ENCODE measurements around the gene MFSD2B. TPM values are rescaled to one million over a fixed set of nuclear protein-coding genes. Genes with fewer than 3 reads are reported as not detected.

Gene MFSD2B
- total and polyA plus RNA-seq, 8 donors, result 0.12 to 0.61 TPM; not detected in 6

DNA sequence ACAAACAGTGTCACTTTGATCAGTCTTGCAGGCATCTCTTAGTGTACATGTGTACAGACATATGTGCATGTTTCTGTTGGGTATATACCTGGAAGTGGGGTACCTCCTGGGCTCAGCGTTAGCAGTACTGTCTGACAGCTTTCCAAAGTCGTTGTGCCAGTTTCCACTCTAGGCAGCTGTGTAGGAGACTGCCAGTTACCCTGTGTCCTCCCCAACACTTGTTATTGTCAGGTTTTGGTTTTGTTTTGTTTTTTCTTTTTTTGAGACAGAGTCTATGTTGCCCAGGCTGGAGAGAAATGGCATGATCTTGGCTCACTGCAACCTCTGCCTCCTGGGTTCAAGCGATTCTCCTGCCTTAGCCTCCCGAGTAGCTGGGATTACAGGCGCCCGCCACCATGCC is 45.9 kb downstream of the MFSD2B start:
- Histone ChIP-seq H3K27ac (no peak overlapping the region), H3K4me1 (peaks cover 2 to 16% (median 13%) of the 10 kb centered on the region in 4 donors), H3K4me3 (no peak overlapping the region), H3K27me3 (no peaks in the 10 kb centered on the region), H3K9me3 (no peaks in the 10 kb centered on the region), H3K36me3 (peaks cover 0 to 22% (median 15%) of the 10 kb centered on the region in 4 donors)
- WGBS, 5 donors, result 79 to 96% (median 89%) methylated on average over 6 of the region's 6 CpGs
- TF ChIP-seq POLR2A (IDR thresholded peaks at IDR 0.05) (no peak), POLR2AphosphoS5 (IDR thresholded peaks at IDR 0.05) (no peak), EP300 (IDR thresholded peaks at IDR 0.05) (no peak)
- TF ChIP-seq, protein P1, sequence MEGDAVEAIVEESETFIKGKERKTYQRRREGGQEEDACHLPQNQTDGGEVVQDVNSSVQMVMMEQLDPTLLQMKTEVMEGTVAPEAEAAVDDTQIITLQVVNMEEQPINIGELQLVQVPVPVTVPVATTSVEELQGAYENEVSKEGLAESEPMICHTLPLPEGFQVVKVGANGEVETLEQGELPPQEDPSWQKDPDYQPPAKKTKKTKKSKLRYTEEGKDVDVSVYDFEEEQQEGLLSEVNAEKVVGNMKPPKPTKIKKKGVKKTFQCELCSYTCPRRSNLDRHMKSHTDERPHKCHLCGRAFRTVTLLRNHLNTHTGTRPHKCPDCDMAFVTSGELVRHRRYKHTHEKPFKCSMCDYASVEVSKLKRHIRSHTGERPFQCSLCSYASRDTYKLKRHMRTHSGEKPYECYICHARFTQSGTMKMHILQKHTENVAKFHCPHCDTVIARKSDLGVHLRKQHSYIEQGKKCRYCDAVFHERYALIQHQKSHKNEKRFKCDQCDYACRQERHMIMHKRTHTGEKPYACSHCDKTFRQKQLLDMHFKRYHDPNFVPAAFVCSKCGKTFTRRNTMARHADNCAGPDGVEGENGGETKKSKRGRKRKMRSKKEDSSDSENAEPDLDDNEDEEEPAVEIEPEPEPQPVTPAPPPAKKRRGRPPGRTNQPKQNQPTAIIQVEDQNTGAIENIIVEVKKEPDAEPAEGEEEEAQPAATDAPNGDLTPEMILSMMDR (IDR thresholded peaks at IDR 0.05), result no peak
- intact Hi-C loops (cut with DNase I; ENCODE audit: low total_unique reads), result no loop called here
- DNase-seq, result no peak

DNA sequence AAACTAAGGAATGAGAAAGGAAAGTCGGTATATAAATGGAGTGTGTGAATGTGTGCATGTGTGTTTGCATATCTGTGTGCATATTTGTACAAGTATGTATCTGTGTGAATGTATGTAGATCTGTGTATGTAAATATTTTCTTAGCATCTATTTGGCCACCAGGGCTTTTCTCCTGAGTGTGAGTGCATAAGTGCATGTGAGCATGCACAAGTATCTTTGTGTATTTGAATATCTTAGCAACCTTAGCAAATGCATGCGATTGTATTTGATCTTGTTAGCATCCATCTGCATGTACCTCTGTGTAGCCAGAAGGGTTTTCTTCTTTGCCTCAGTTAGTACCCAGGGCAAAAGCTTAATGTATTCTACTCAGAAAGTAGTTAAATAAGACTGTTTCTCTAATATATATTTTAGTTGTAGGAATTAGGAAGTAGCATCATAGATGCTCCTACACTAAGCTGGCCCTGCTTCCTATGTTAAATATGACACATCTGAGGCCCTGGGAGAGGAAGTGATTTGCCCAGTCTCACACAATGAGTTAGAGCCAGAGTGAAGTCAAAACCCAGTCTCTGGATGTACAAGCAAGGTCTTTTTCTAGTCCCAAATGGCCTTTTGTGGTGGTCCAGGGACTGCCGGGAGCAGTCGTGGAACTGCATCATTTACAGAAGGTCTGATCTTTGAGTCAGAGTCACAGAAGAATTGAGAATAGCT is 48.8 kb downstream of the MFSD2B start:
- H3K36me3 ChIP-seq, result peaks cover 0 to 49% (median 32%) of the 10 kb centered on the region in 4 donors
- intact Hi-C loops (cut with DNase I; ENCODE audit: low total_unique reads), result no loop called here
- 71 to 73% (median 72%) methylated on average over 4 of the region's 4 CpGs for WGBS, 5 donors
- H3K27me3 ChIP-seq, result no peaks in the 10 kb centered on the region
- H3K27ac ChIP-seq, result no peak overlapping the region
- TF ChIP-seq EP300 (IDR thresholded peaks at IDR 0.05), result no peak
- TF ChIP-seq POLR2A (IDR thresholded peaks at IDR 0.05), result no peak
- TF ChIP-seq, protein P1 (IDR thresholded peaks at IDR 0.05), result no peak
- no peak for TF ChIP-seq POLR2AphosphoS5 (IDR thresholded peaks at IDR 0.05)
- H3K9me3 ChIP-seq, result no peaks in the 10 kb centered on the region
- H3K4me1 ChIP-seq, result no peaks in the 10 kb centered on the region
- H3K4me3 ChIP-seq, result no peak overlapping the region
- DNase-seq, result no peak

DNA sequence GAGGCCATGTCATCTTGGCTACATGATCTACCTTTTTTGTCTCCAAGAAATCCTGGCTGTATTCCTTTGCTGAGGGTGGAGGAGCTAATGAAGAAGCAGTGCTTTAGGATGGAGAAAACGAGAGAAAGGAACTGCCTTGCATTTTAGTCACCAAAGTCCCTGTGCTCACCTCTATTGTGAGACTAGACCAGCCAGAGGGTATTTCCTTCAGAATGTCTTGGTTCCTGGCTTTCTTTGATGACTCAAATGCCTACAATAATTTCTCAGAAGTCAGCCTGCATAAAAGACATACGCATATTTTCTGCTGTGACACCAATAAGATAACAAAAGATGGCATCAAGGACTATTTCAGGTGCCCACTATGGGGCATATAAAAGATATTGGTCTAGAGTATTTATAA is 55.5 kb downstream of the MFSD2B start:
- TF ChIP-seq POLR2AphosphoS5 (IDR thresholded peaks at IDR 0.05), result no peak
- TF ChIP-seq, protein P1 (IDR thresholded peaks at IDR 0.05), result no peak

DNA sequence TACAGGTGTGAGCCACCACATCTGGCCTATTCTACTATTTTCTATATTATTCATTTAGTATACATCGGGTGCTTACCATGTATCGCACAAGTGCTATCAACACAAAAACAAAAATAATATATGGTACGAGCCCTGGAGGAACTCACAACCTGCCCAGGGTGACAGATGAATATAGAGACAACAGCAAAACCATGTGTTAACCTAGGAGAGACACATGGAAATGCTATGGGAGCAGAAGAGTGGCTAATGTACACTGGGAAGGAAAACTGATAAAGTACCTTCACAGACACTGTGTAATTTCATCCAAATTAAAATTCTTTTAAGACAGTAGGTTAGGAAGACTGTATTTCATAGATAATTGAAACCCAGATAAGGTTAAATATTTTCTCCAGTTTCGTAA is 62.4 kb downstream of the MFSD2B start:
- Histone ChIP-seq H3K27ac (no peak overlapping the region), H3K4me1 (peaks cover 11 to 28% (median 22%) of the 10 kb centered on the region in 4 donors), H3K9me3 (no peaks in the 10 kb centered on the region), H3K4me3 (no peak overlapping the region), H3K36me3 (peaks cover 22 to 73% (median 66%) of the 10 kb centered on the region in 4 donors), H3K27me3 (no peaks in the 10 kb centered on the region)
- intact Hi-C loops (cut with DNase I; ENCODE audit: low total_unique reads), result loop anchor here (10.0 kb wide), 1 partner anchor 147 kb away; the partner anchor contains the start of gene ATAD2B
- TF ChIP-seq EP300 (IDR thresholded peaks at IDR 0.05) (no peak), POLR2AphosphoS5 (IDR thresholded peaks at IDR 0.05) (no peak), POLR2A (IDR thresholded peaks at IDR 0.05) (no peak)
- TF ChIP-seq, protein P1 (IDR thresholded peaks at IDR 0.05), result no peak
- no peak for DNase-seq
- 87 to 94% (median 91%) methylated on average over 4 of the region's 4 CpGs for WGBS, 5 donors

More for the DNA sequence above, 55.5 kb downstream of the MFSD2B start:
- H3K27ac ChIP-seq, result no peak overlapping the region
- intact Hi-C loops (cut with DNase I; ENCODE audit: low total_unique reads), result no loop called here
- 75 to 88% (median 82%) methylated on average over 2 of the region's 2 CpGs for WGBS, 5 donors
- H3K4me1 ChIP-seq, result no peaks in the 10 kb centered on the region
- no peaks in the 10 kb centered on the region for H3K9me3 ChIP-seq
- peaks cover 33 to 92% (median 78%) of the 10 kb centered on the region in 4 donors for H3K36me3 ChIP-seq
- H3K27me3 ChIP-seq, result no peaks in the 10 kb centered on the region
- no peak overlapping the region for H3K4me3 ChIP-seq
- DNase-seq, result no peak
